Uterine smooth muscle cell (primary cell): ENCODE measurements around the gene MFSD2B. TPM values are rescaled to one million over a fixed set of nuclear protein-coding genes. Genes with fewer than 3 reads are reported as not detected.

Experiments
- total RNA-seq: library from RNA; depleted of rRNA; stranded (reverse); fragments of >200 nt; gene quantifications from 2 replicates; pipeline ENCODE4 v1.2.3, GENCODE V29; 2014

MFSD2B gene
- under 0.01 and 0.11 TPM in 2 replicates for total RNA-seq

GRCh38 chr2:24009680-24010476 is at the start of gene MFSD2B:
MFSD2B (plus strand) TSS chr2:24010085; CDS start chr2:24010097, 12 bp downstream.

GRCh38 chr2:24046930-24047702 is 37.2 kb downstream of the MFSD2B start, which contains the start of gene WDCP:
WDCP (minus strand) TSS chr2:24047391; CDS start chr2:24039494, 7,897 bp downstream.

GRCh38 chr2:24049485-24050021 is 39.7 kb downstream of the MFSD2B start, which contains the start of gene FKBP1B:
FKBP1B (plus strand) TSS chr2:24049741; CDS start chr2:24049850, 109 bp downstream.

Other genes with a start within 250 kb of the MFSD2B start
- gene ATAD2B, start 83.0 kb upstream of the MFSD2B start, total RNA-seq, result 12.0 and 15.4 TPM in 2 replicates
- 11.6 and 13.9 TPM in 2 replicates for gene UBXN2A, start 69.6 kb upstream of the MFSD2B start, total RNA-seq
- 9.0 and 12.1 TPM in 2 replicates for gene WDCP, start 37.3 kb downstream of the MFSD2B start, total RNA-seq
- 6.6 and 10.9 TPM in 2 replicates for gene FKBP1B, start 39.7 kb downstream of the MFSD2B start, total RNA-seq
- gene SF3B6, start 66.2 kb downstream of the MFSD2B start, total RNA-seq, result 139 and 147 TPM in 2 replicates
- gene TP53I3, start 74.7 kb downstream of the MFSD2B start, total RNA-seq, result 31.3 and 65.1 TPM in 2 replicates
- 0.33 and 0.62 TPM in 2 replicates for gene PFN4, start 113.2 kb downstream of the MFSD2B start, total RNA-seq
- 6.6 and 11.0 TPM in 2 replicates for gene FAM228B, start 113.4 kb downstream of the MFSD2B start, total RNA-seq
- under 0.01 and 0.11 TPM in 2 replicates for gene FAM228A, start 165.0 kb downstream of the MFSD2B start, total RNA-seq